ENCODE measurements around the gene NOVA2.

- TF ChIP-seq CTCF (conservative IDR thresholded peaks at IDR 0.05) (no peak), EZH2 (IDR thresholded peaks at IDR 0.05; ENCODE audit: low read depth) (no peak)
These were observed 70.7 kb downstream of the NOVA2 start for GRCh38 chr19:45902651-45903625.
